ENCODE measurements around the gene EPHA2. TPM values are rescaled to one million over a fixed set of nuclear protein-coding genes. Genes with fewer than 3 reads are reported as not detected.

Gene EPHA2
- total and polyA plus RNA-seq, 2 experiments from 2014 or later: 7.5 to 51.2 TPM

- Histone ChIP-seq H3K27ac (ENCODE audit: low read depth) (no peak overlapping the region), H3K4me1 (ENCODE audit: insufficient read depth) (peaks cover 45% of the 10 kb centered on the region), H3K36me3 (ENCODE audit: insufficient read depth) (0 out of 2 replicates have a peak, but pooled peaks cover 2% of the 10 kb centered on the region), H3K27me3 (ENCODE audit: insufficient read depth) (no peaks in the 10 kb centered on the region), H3K4me2 (no peak overlapping the region), H2AFZ (no peak overlapping the region), H3K4me3 (no peak overlapping the region), H4K20me1 (replicated peaks; ENCODE audit: insufficient read depth) (0 out of 2 replicates have a peak, but pooled peaks cover 3% of the 10 kb centered on the region), H3K9me2 (ENCODE audit: insufficient read depth) (no peaks in the 10 kb centered on the region), H3F3A (replicated peaks; ENCODE audit: low read depth) (0 out of 2 replicates have a peak, but pooled peaks cover 8% of the 10 kb centered on the region), H3K79me2 (replicated peaks; ENCODE audit: insufficient read depth) (no peaks in the 10 kb centered on the region)
- peaks cover 12% of the 10 kb centered on the region for H3K27me3 Mint-ChIP-seq (ENCODE audit: insufficient read depth, low read depth, poor library complexity)
- H3K36me3 Mint-ChIP-seq (ENCODE audit: low read depth): peaks cover 22% of the 10 kb centered on the region
- DNase-seq (ENCODE audit: low spot score): no peak
- no peaks in the 10 kb centered on the region for H3K9me3 Mint-ChIP-seq
- no peak overlapping the region for H3K27ac Mint-ChIP-seq
- TF ChIP-seq EZH2 (IDR thresholded peaks at IDR 0.05; ENCODE audit: low read depth, unreplicated experiment): no peak
- TF ChIP-seq CREB1 (CRISPR knock-in tag; IDR thresholded peaks at IDR 0.05; ENCODE audit: low read depth): no peak
- no peak for TF ChIP-seq JUNB (IDR thresholded peaks at IDR 0.05; ENCODE audit: unreplicated experiment)
- H3K4me1 Mint-ChIP-seq: peaks cover 67% of the 10 kb centered on the region
- no peak overlapping the region for H3K4me3 Mint-ChIP-seq
- no peak; the same call in 2 of the 3 replicates for ATAC-seq
These were observed 35.5 kb downstream of the EPHA2 start for GRCh38 chr1:16120407-16120806.

GRCh38 chr1:16119926-16120325, 35.9 kb downstream of the EPHA2 start:
- no peaks in the 10 kb centered on the region for H3K27me3 ChIP-seq (ENCODE audit: insufficient read depth)
- H3K9me3 Mint-ChIP-seq: no peaks in the 10 kb centered on the region
- 0 out of 2 replicates have a peak, but pooled peaks cover 8% of the 10 kb centered on the region for H3F3A ChIP-seq (replicated peaks; ENCODE audit: low read depth)
- H3K36me3 ChIP-seq (ENCODE audit: insufficient read depth): 0 out of 2 replicates have a peak, but pooled peaks cover 2% of the 10 kb centered on the region
- ATAC-seq (no peak), DNase-seq (ENCODE audit: low spot score) (no peak)
- no peak overlapping the region for H3K4me3 Mint-ChIP-seq
- H3K9me2 ChIP-seq (ENCODE audit: insufficient read depth): no peaks in the 10 kb centered on the region
- H2AFZ ChIP-seq: no peak overlapping the region
- peaks cover 21% of the 10 kb centered on the region for H3K36me3 Mint-ChIP-seq (ENCODE audit: low read depth)
- no peak overlapping the region for H3K4me2 ChIP-seq
- 0 out of 2 replicates have a peak, but pooled peaks cover 3% of the 10 kb centered on the region for H4K20me1 ChIP-seq (replicated peaks; ENCODE audit: insufficient read depth)
- no peaks in the 10 kb centered on the region for H3K79me2 ChIP-seq (replicated peaks; ENCODE audit: insufficient read depth)
- peaks cover 50% of the 10 kb centered on the region for H3K4me1 ChIP-seq (ENCODE audit: insufficient read depth)
- TF ChIP-seq NANOG (IDR thresholded peaks at IDR 0.05; ENCODE audit: borderline replicate concordance) (no peak), POLR2AphosphoS5 (IDR thresholded peaks at IDR 0.05; ENCODE audit: low read depth) (no peak), REST (IDR thresholded peaks at IDR 0.05; ENCODE audit: unreplicated experiment) (no peak), EZH2phosphoT487 (IDR thresholded peaks at IDR 0.05; ENCODE audit: unreplicated experiment) (no peak), JUNB (IDR thresholded peaks at IDR 0.05; ENCODE audit: unreplicated experiment) (no peak), STAT1 (IDR thresholded peaks at IDR 0.05; ENCODE audit: unreplicated experiment) (no peak), EZH2 (IDR thresholded peaks at IDR 0.05; ENCODE audit: low read depth, unreplicated experiment) (no peak)
- TF ChIP-seq, protein P1, sequence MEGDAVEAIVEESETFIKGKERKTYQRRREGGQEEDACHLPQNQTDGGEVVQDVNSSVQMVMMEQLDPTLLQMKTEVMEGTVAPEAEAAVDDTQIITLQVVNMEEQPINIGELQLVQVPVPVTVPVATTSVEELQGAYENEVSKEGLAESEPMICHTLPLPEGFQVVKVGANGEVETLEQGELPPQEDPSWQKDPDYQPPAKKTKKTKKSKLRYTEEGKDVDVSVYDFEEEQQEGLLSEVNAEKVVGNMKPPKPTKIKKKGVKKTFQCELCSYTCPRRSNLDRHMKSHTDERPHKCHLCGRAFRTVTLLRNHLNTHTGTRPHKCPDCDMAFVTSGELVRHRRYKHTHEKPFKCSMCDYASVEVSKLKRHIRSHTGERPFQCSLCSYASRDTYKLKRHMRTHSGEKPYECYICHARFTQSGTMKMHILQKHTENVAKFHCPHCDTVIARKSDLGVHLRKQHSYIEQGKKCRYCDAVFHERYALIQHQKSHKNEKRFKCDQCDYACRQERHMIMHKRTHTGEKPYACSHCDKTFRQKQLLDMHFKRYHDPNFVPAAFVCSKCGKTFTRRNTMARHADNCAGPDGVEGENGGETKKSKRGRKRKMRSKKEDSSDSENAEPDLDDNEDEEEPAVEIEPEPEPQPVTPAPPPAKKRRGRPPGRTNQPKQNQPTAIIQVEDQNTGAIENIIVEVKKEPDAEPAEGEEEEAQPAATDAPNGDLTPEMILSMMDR (conservative IDR thresholded peaks at IDR 0.05; ENCODE audit: low read depth in 2 of 2): no peak
- H3K4me3 ChIP-seq: no peak overlapping the region
- H3K27ac ChIP-seq (ENCODE audit: low read depth): no peak overlapping the region
- H3K27ac Mint-ChIP-seq: no peak overlapping the region
- H3K4me1 Mint-ChIP-seq: peaks cover 68% of the 10 kb centered on the region
- peaks cover 12% of the 10 kb centered on the region for H3K27me3 Mint-ChIP-seq (ENCODE audit: insufficient read depth, low read depth, poor library complexity)

Measured in GM23338 (cell line).